Fibroblast of the conjunctiva (primary cell): ENCODE measurements around the gene TAF10.

ENCODE experiments used
- DNase-seq: peaks from one replicate; pipeline ENCODE4 v3.0.0-alpha.2; 2010; ENCODE audit warnings: low read depth

TAF10 gene

GRCh38 chr11:6612213-6613041 is at the start of gene TAF10:
Gene TAF10, minus strand, starts transcription at chr11:6612216. Its CDS starts 27 bp downstream, at chr11:6612189.
- peak; percentile 92 for DNase-seq

- no peak for DNase-seq
Measured at GRCh38 chr11:6660712-6661111, 48.7 kb upstream of the TAF10 start.

- DNase-seq: no peak
Measured at GRCh38 chr11:6658647-6659046, 46.6 kb upstream of the TAF10 start.

- no peak for DNase-seq
Measured at GRCh38 chr11:6657346-6657745, 45.3 kb upstream of the TAF10 start.

- no peak for DNase-seq
Measured at GRCh38 chr11:6656936-6657335, 44.9 kb upstream of the TAF10 start.

- DNase-seq: no peak
Measured at GRCh38 chr11:6656584-6656915, 44.5 kb upstream of the TAF10 start.

GRCh38 chr11:6655790-6656583 is 44.0 kb upstream of the TAF10 start, which contains the start of gene DCHS1:
Gene DCHS1, minus strand, starts transcription at chr11:6655809. Its CDS starts 14,196 bp downstream, at chr11:6641613.
- no peak for DNase-seq

GRCh38 chr11:6655020-6655789 is 43.2 kb upstream of the TAF10 start:
- DNase-seq: no peak

GRCh38 chr11:6654281-6655019 is 42.4 kb upstream of the TAF10 start:
- no peak for DNase-seq

GRCh38 chr11:6653656-6654055 is 41.6 kb upstream of the TAF10 start:
- no peak for DNase-seq

- no peak for DNase-seq
Measured at GRCh38 chr11:6653097-6653496, 41.1 kb upstream of the TAF10 start.

- DNase-seq: no peak
Measured at GRCh38 chr11:6652182-6652581, 40.2 kb upstream of the TAF10 start.

GRCh38 chr11:6650980-6651379 is 39.0 kb upstream of the TAF10 start:
- no peak for DNase-seq

GRCh38 chr11:6650104-6650503 is 38.1 kb upstream of the TAF10 start:
- no peak for DNase-seq

- no peak for DNase-seq
Measured at GRCh38 chr11:6648501-6648900, 36.5 kb upstream of the TAF10 start.

GRCh38 chr11:6647836-6648235 is 35.8 kb upstream of the TAF10 start:
- DNase-seq: no peak

GRCh38 chr11:6646918-6647679 is 35.1 kb upstream of the TAF10 start:
- DNase-seq: no peak

GRCh38 chr11:6646576-6646917 is 34.5 kb upstream of the TAF10 start:
- DNase-seq: peak; percentile 68

- peak; percentile 51 for DNase-seq
Measured at GRCh38 chr11:6646071-6646470, 34.1 kb upstream of the TAF10 start.

- DNase-seq: no peak
Measured at GRCh38 chr11:6642957-6643356, 30.9 kb upstream of the TAF10 start.
